Measurements from ENCODE around the gene GRK5. TPM values are rescaled to one million over a fixed set of nuclear protein-coding genes. Genes with fewer than 3 reads are reported as not detected.

GRK5 gene
- total and polyA plus RNA-seq, 5 donors = 31.3 to 89.9 (median 57.6) TPM

GRCh38 chr10:119210633-119211032 is 3.3 kb downstream of the GRK5 start:
- Histone ChIP-seq H3K4me1 (ENCODE audit: control insufficient read depth, insufficient read depth, low read length) (peaks cover 12% of the 10 kb centered on the region), H3K27me3 (ENCODE audit: control insufficient read depth, insufficient read depth) (no peaks in the 10 kb centered on the region), H3K27ac (ENCODE audit: low read length) (no peak overlapping the region), H3K4me3 (ENCODE audit: low read length) (peak overlapping the region; percentile 21), H3K9me3 (ENCODE audit: control insufficient read depth, low read length) (no peaks in the 10 kb centered on the region)
- 61% methylated on average over 2 of the region's 2 CpGs for WGBS
- ATAC-seq (no peak), DNase-seq (no peak)
- intact Hi-C loops (cut with DNase I) = loop anchor here in 2 of 4 donors (5.0 kb wide), 1 partner anchor 42 kb away; no protein-coding TSS in a partner anchor

- WGBS = 55% methylated on average over 3 of the region's 3 CpGs
- peaks cover 13% of the 10 kb centered on the region for H3K4me1 ChIP-seq (ENCODE audit: control insufficient read depth, insufficient read depth, low read length)
- no peaks in the 10 kb centered on the region for H3K9me3 ChIP-seq (ENCODE audit: control insufficient read depth, low read length)
- intact Hi-C loops (cut with DNase I) = loop anchor here in 2 of 4 donors (5.0 kb wide), 1 partner anchor 41 kb away; no protein-coding TSS in a partner anchor
- no peak for DNase-seq
- H3K4me3 ChIP-seq (ENCODE audit: low read length) = no peak overlapping the region
- ATAC-seq = no peak
- no peak overlapping the region for H3K27ac ChIP-seq (ENCODE audit: low read length)
- H3K27me3 ChIP-seq (ENCODE audit: control insufficient read depth, insufficient read depth) = no peaks in the 10 kb centered on the region
Observed at GRCh38 chr10:119211176-119211575, 3.8 kb downstream of the GRK5 start.

GRCh38 chr10:119211625-119212441 is 4.5 kb downstream of the GRK5 start:
- Histone ChIP-seq H3K4me1 (ENCODE audit: control insufficient read depth, insufficient read depth, low read length) (peaks cover 15% of the 10 kb centered on the region), H3K27ac (ENCODE audit: low read length) (peak overlapping the region; percentile 70)
- 18% methylated on average over 12 of the region's 12 CpGs for WGBS

GRCh38 chr10:119215371-119215770 is 8.0 kb downstream of the GRK5 start:
- Histone ChIP-seq H3K27ac (ENCODE audit: low read length) (no peak overlapping the region), H3K9me3 (ENCODE audit: control insufficient read depth, low read length) (no peaks in the 10 kb centered on the region), H3K4me3 (ENCODE audit: low read length) (no peak overlapping the region), H3K4me1 (ENCODE audit: control insufficient read depth, insufficient read depth, low read length) (peaks cover 21% of the 10 kb centered on the region), H3K27me3 (ENCODE audit: control insufficient read depth, insufficient read depth) (no peaks in the 10 kb centered on the region)
- intact Hi-C loops (cut with DNase I) = no loop called here
- DNase-seq = no peak
- ATAC-seq = no peak
- 95% methylated on average over 2 of the region's 2 CpGs for WGBS

More at GRCh38 chr10:119211625-119212441, 4.5 kb downstream of the GRK5 start:
- Histone ChIP-seq H3K9me3 (ENCODE audit: control insufficient read depth, low read length) (no peaks in the 10 kb centered on the region), H3K4me3 (ENCODE audit: low read length) (no peak overlapping the region), H3K27me3 (ENCODE audit: control insufficient read depth, insufficient read depth) (no peaks in the 10 kb centered on the region)
- intact Hi-C loops (cut with DNase I) = loop anchor here in 2 of 4 donors (5.0 kb wide), 1 partner anchor 40 kb away; no protein-coding TSS in a partner anchor
- ATAC-seq = no peak
- DNase-seq = peak in 1 of 3 donors; percentile 57

- DNase-seq = no peak
- intact Hi-C loops (cut with DNase I) = no loop called here
- Histone ChIP-seq H3K9me3 (ENCODE audit: control insufficient read depth, low read length) (no peaks in the 10 kb centered on the region), H3K27me3 (ENCODE audit: control insufficient read depth, insufficient read depth) (no peaks in the 10 kb centered on the region), H3K27ac (ENCODE audit: low read length) (no peak overlapping the region), H3K4me1 (ENCODE audit: control insufficient read depth, insufficient read depth, low read length) (peaks cover 21% of the 10 kb centered on the region), H3K4me3 (ENCODE audit: low read length) (no peak overlapping the region)
- WGBS = 73% methylated on average over 5 of the region's 5 CpGs
- no peak for ATAC-seq
Observed at GRCh38 chr10:119216127-119216526, 8.8 kb downstream of the GRK5 start.

- ATAC-seq (peak in 1 of 2 donors; percentile 5), DNase-seq (peak in 1 of 3 donors; percentile 64)
- intact Hi-C loops (cut with DNase I) = no loop called here
- no peak overlapping the region for H3K4me3 ChIP-seq (ENCODE audit: low read length)
- peaks cover 24% of the 10 kb centered on the region for H3K4me1 ChIP-seq (ENCODE audit: control insufficient read depth, insufficient read depth, low read length)
- H3K27me3 ChIP-seq (ENCODE audit: control insufficient read depth, insufficient read depth) = no peaks in the 10 kb centered on the region
- H3K27ac ChIP-seq (ENCODE audit: low read length) = no peak overlapping the region
- 84% methylated on average over 9 of the region's 9 CpGs for WGBS
- no peaks in the 10 kb centered on the region for H3K9me3 ChIP-seq (ENCODE audit: control insufficient read depth, low read length)
Observed at GRCh38 chr10:119217401-119217800, 10.0 kb downstream of the GRK5 start.

GRCh38 chr10:119217991-119218490 is 10.7 kb downstream of the GRK5 start:
- no peaks in the 10 kb centered on the region for H3K9me3 ChIP-seq (ENCODE audit: control insufficient read depth, low read length)
- DNase-seq = no peak
- whole genome bisulfite sequencing = 56% methylated on average over 4 of the region's 4 CpGs
- H3K4me1 ChIP-seq (ENCODE audit: control insufficient read depth, insufficient read depth, low read length) = peaks cover 27% of the 10 kb centered on the region
- ATAC-seq = peak; percentile 72 to 78
- no peaks in the 10 kb centered on the region for H3K27me3 ChIP-seq (ENCODE audit: control insufficient read depth, insufficient read depth)
- no peak overlapping the region for H3K4me3 ChIP-seq (ENCODE audit: low read length)
- H3K27ac ChIP-seq (ENCODE audit: low read length) = peak overlapping the region; percentile 58
- intact Hi-C loops (cut with DNase I) = no loop called here

- DNase-seq = no peak
- H3K4me1 ChIP-seq (ENCODE audit: control insufficient read depth, insufficient read depth, low read length) = peaks cover 36% of the 10 kb centered on the region
- intact Hi-C loops (cut with DNase I) = no loop called here
- no peak overlapping the region for H3K4me3 ChIP-seq (ENCODE audit: low read length)
- no peaks in the 10 kb centered on the region for H3K27me3 ChIP-seq (ENCODE audit: control insufficient read depth, insufficient read depth)
- no peak overlapping the region for H3K27ac ChIP-seq (ENCODE audit: low read length)
- no peak for ATAC-seq
- 74% methylated on average over 5 of the region's 5 CpGs for WGBS
- no peaks in the 10 kb centered on the region for H3K9me3 ChIP-seq (ENCODE audit: control insufficient read depth, low read length)
Observed at GRCh38 chr10:119219871-119220270, 12.5 kb downstream of the GRK5 start.

GRCh38 chr10:119221201-119221600 is 13.8 kb downstream of the GRK5 start:
- intact Hi-C loops (cut with DNase I) = no loop called here
- H3K4me3 ChIP-seq (ENCODE audit: low read length) = no peak overlapping the region
- WGBS = 61% methylated on average over 4 of the region's 4 CpGs

GRCh38 chr10:119221666-119222065 is 14.3 kb downstream of the GRK5 start:
- Histone ChIP-seq H3K27ac (ENCODE audit: low read length) (peak overlapping the region; percentile 49), H3K27me3 (ENCODE audit: control insufficient read depth, insufficient read depth) (no peaks in the 10 kb centered on the region), H3K4me3 (ENCODE audit: low read length) (no peak overlapping the region), H3K4me1 (ENCODE audit: control insufficient read depth, insufficient read depth, low read length) (peaks cover 27% of the 10 kb centered on the region), H3K9me3 (ENCODE audit: control insufficient read depth, low read length) (no peaks in the 10 kb centered on the region)
- WGBS = 99% methylated on average over 1 of the region's 1 CpG
- intact Hi-C loops (cut with DNase I) = no loop called here
- ATAC-seq (no peak), DNase-seq (no peak)

More at GRCh38 chr10:119221201-119221600, 13.8 kb downstream of the GRK5 start:
- Histone ChIP-seq H3K4me1 (ENCODE audit: control insufficient read depth, insufficient read depth, low read length) (peaks cover 29% of the 10 kb centered on the region), H3K27ac (ENCODE audit: low read length) (peak overlapping the region; percentile 5), H3K27me3 (ENCODE audit: control insufficient read depth, insufficient read depth) (no peaks in the 10 kb centered on the region), H3K9me3 (ENCODE audit: control insufficient read depth, low read length) (no peaks in the 10 kb centered on the region)
- ATAC-seq (peak; percentile 37 to 62), DNase-seq (no peak)

GRCh38 chr10:119222537-119222936 is 15.2 kb downstream of the GRK5 start:
- peak in 2 of 3 donors; percentile 34 to 65 for DNase-seq
- H3K4me3 ChIP-seq (ENCODE audit: low read length) = no peak overlapping the region
- peaks cover 24% of the 10 kb centered on the region for H3K4me1 ChIP-seq (ENCODE audit: control insufficient read depth, insufficient read depth, low read length)
- intact Hi-C loops (cut with DNase I) = no loop called here
- ATAC-seq = peak; percentile 42 to 55
- WGBS = 16% methylated on average over 9 of the region's 9 CpGs
- H3K27ac ChIP-seq (ENCODE audit: low read length) = peak overlapping the region; percentile 69
- no peaks in the 10 kb centered on the region for H3K27me3 ChIP-seq (ENCODE audit: control insufficient read depth, insufficient read depth)
- no peaks in the 10 kb centered on the region for H3K9me3 ChIP-seq (ENCODE audit: control insufficient read depth, low read length)
